Tibial artery (tissue), 4 donors: Measurements from ENCODE around the gene CTNS.
A peak's percentile ranks its signal among the peaks of the same experiment; 100 is the strongest.

Experiments
- DNase-seq, 2 donors: peaks; one replicate each; pipeline ENCODE4 v3.0.0-alpha.2; 2019
- H3K27ac ChIP-seq, 2 donors: fragments of 200-600 bp; sonication (generic) in 1 of 2; 1 replicate in 1 of 2; 2 replicates in 1 of 2; pipeline ENCODE4 v1.5.1; 2018 to 2019; ENCODE audit warnings: mild to moderate bottlenecking in 1 of 2
- H3K27me3 ChIP-seq, 2 donors: fragments of 200-600 bp; sonication (generic) in 1 of 2; one replicate each; pipeline versions ENCODE4 v1.5.1 to v1.6.0; 2016 to 2019
- H3K36me3 ChIP-seq, 3 donors: fragments of 200-600 bp; sonication (generic) in 2 of 3; one replicate each; pipeline ENCODE4 v1.5.1; 2016 to 2019; ENCODE audit warnings: mild to moderate bottlenecking in 2 of 3
- H3K4me1 ChIP-seq, 4 donors: fragments of 200-600 bp; sonication (generic) in 2 of 4; 1 replicate in 3 of 4; 2 replicates in 1 of 4; pipeline ENCODE4 v1.5.1; 2016 to 2019
- H3K4me3 ChIP-seq, 2 donors: fragments of 200-600 bp; sonication (generic) in 1 of 2; 1 replicate in 1 of 2; 2 replicates in 1 of 2; pipeline ENCODE4 v1.5.1; 2018 to 2019; ENCODE audit warnings: mild to moderate bottlenecking in 2 of 2
- H3K9me3 ChIP-seq, 3 donors: fragments of 200-600 bp; sonication (generic) in 1 of 3; one replicate each; pipeline ENCODE4 v1.5.1; 2016 to 2019
- intact Hi-C: fragments of 100-400 bp; cut with DNase I; formaldehyde crosslinking; loops from one replicate; pipeline ENCODE4 v1.15.0; 2023; ENCODE audit warnings: low total_unique reads
- TF ChIP-seq, protein P1 (sequence below), 2 experiments: fragments of 200-600 bp in 1 of 2; fragments of 450-650 bp in 1 of 2; IDR thresholded peaks; one replicate each; pipeline ENCODE4 v1.5.1; 2017 to 2019; ENCODE audit warnings: antibody characterized with exemption in 2 of 2, mild to moderate bottlenecking in 1 of 2, moderate library complexity in 1 of 2

CTNS gene

DNA sequence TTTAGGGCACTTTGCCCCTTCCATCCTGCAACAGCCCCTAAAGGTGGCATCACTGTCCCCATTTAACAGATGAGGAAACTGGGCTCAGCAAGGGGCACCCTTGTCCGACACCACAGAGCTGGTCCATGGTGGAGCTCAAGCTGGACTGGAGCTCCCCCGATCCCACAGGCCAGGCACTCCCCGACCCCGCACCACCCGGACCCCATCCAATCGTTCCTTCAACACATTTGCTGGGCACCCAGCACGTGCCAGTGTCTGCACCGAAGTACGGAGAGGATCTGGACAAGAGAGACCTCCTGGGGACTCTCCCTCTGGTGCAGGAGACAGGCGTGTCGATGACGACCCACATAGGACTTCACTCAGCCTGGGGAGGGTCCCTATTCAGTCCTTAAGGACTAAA lies 45.5 kb downstream of the CTNS start:
- Histone ChIP-seq H3K27me3 (peaks cover 0 to 55% of the 10 kb centered on the region in 2 donors), H3K36me3 (no peaks in the 10 kb centered on the region), H3K4me1 (no peaks in the 10 kb centered on the region), H3K9me3 (no peaks in the 10 kb centered on the region), H3K27ac (no peak overlapping the region), H3K4me3 (no peak overlapping the region)
- TF ChIP-seq, protein P1, sequence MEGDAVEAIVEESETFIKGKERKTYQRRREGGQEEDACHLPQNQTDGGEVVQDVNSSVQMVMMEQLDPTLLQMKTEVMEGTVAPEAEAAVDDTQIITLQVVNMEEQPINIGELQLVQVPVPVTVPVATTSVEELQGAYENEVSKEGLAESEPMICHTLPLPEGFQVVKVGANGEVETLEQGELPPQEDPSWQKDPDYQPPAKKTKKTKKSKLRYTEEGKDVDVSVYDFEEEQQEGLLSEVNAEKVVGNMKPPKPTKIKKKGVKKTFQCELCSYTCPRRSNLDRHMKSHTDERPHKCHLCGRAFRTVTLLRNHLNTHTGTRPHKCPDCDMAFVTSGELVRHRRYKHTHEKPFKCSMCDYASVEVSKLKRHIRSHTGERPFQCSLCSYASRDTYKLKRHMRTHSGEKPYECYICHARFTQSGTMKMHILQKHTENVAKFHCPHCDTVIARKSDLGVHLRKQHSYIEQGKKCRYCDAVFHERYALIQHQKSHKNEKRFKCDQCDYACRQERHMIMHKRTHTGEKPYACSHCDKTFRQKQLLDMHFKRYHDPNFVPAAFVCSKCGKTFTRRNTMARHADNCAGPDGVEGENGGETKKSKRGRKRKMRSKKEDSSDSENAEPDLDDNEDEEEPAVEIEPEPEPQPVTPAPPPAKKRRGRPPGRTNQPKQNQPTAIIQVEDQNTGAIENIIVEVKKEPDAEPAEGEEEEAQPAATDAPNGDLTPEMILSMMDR (IDR thresholded peaks at IDR 0.05): no peak
- no peak for DNase-seq
- intact Hi-C loops: no loop called here

DNA sequence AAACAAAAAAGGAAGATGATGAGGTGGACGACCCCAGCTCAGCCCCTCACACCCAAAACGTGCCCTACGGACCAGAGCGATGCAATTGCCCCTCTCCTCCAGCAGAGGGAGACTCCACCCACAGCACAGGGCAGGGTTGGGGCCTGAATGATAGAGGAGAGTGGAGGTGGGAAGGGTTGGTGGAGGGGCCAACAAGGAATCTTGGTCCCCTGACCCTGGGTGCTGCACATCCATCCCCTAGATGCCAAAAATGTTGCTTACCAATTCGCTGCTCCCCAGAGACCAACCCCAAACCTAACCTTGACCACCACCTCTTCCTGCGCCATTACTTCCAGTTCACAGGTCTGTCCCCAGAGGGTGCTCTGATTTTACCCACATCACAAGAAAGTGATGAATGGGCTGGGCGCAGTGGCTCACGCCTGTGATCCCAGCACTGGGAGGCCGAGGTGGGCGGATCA lies 46.5 kb downstream of the CTNS start:
- intact Hi-C loops: no loop called here
- TF ChIP-seq, protein P1 (IDR thresholded peaks at IDR 0.05): peak; percentile 65 to 79
- H3K27ac ChIP-seq: no peak overlapping the region
- H3K27me3 ChIP-seq: peaks cover 0 to 55% of the 10 kb centered on the region in 2 donors
- no peaks in the 10 kb centered on the region for H3K9me3 ChIP-seq
- DNase-seq: no peak
- H3K4me1 ChIP-seq: no peaks in the 10 kb centered on the region
- H3K4me3 ChIP-seq: no peak overlapping the region
- no peaks in the 10 kb centered on the region for H3K36me3 ChIP-seq

DNA sequence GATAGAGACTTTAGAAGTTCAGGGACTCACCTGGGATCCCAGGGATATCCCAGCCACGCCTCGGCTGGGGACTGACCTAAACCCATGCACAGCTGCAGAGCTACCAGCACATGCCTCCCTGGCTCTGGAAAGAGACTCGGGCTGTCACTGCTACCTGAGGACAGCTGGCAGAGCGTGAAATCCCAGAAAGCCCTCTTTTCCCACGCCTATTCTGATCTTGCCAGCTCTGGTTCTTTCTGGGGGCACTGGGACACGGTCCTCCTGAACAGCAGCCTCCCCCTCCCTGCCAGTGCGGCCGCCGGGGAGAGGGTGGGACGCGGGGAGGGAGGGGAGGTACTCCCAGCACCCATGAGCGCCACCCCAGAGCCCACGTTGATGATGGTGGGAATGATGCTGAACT lies 48.6 kb downstream of the CTNS start:
- Histone ChIP-seq H3K36me3 (no peaks in the 10 kb centered on the region), H3K27me3 (peaks cover 0 to 57% of the 10 kb centered on the region in 2 donors), H3K27ac (no peak overlapping the region), H3K9me3 (no peaks in the 10 kb centered on the region), H3K4me3 (no peak overlapping the region), H3K4me1 (no peaks in the 10 kb centered on the region)
- no peak for DNase-seq
- TF ChIP-seq, protein P1 (IDR thresholded peaks at IDR 0.05): no peak
- intact Hi-C loops: no loop called here

DNA sequence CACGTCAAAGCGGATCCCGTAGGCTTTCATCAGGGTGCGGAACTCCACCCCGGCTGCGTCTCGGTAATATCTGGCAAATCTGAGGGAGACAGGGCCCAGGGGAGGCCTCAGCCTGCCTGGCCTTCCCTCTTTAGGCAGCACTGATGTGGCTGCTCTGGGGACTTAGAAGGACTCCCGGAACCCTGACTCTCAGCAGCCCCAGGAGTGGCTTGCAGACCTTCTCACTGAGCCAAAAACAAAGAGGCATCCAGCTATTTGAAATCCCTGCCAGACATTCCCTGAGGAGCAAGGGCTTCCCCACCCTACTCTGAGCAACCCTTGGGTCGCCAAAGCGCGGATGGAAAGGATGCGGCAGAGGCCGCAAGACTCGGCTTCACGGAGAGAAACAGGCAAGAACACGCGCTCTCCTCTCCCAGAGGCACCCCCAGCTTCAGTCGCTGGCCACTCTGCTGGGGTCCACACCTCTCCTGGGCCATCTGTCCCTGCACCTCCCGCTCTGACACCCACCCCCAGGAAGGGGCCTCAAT lies 51.5 kb downstream of the CTNS start:
- TF ChIP-seq, protein P1 (IDR thresholded peaks at IDR 0.05): no peak

DNA sequence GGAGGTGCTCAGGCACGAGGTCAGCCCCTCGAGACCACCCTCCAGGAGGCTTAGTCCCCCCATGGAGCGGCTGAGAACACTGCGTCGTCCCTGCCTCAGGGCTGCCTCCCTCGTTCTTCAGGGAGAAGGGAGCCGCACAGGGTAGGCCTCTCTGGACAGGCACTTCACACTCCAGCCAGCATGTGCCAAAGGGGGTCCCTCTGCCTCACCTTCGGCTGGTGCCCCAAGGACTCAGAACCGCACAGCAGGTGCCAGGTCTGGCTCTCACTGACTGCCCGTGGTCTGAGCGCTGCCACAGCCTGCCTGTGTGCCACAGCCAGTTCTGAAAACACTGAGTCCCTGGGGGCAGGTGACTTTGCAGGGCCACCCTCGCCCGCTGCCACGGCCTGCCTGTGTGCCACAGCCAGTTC lies 52.3 kb downstream of the CTNS start:
- TF ChIP-seq, protein P1 (IDR thresholded peaks at IDR 0.05): no peak
- Histone ChIP-seq H3K27me3 (peaks cover 0 to 59% of the 10 kb centered on the region in 2 donors), H3K4me3 (no peak overlapping the region), H3K9me3 (no peaks in the 10 kb centered on the region), H3K27ac (no peak overlapping the region), H3K36me3 (no peaks in the 10 kb centered on the region), H3K4me1 (no peaks in the 10 kb centered on the region)
- intact Hi-C loops: no loop called here
- no peak for DNase-seq

More for the DNA sequence above, 51.5 kb downstream of the CTNS start:
- intact Hi-C loops: no loop called here
- Histone ChIP-seq H3K27me3 (peaks cover 0 to 58% of the 10 kb centered on the region in 2 donors), H3K36me3 (no peaks in the 10 kb centered on the region), H3K4me1 (no peaks in the 10 kb centered on the region), H3K27ac (no peak overlapping the region), H3K4me3 (no peak overlapping the region), H3K9me3 (no peaks in the 10 kb centered on the region)
- DNase-seq: no peak
